H9 (cell line): ENCODE measurements around the gene CSMD2. TPM values are rescaled to one million over a fixed set of nuclear protein-coding genes. Genes with fewer than 3 reads are reported as not detected.

Experiments used
- DNase-seq: peaks from one replicate; pipeline ENCODE4 v3.0.0-alpha.2; 2017
- H2AFZ ChIP-seq: one replicate; pipeline ENCODE4 v1.6.1; 2013; ENCODE audit warnings: mild to moderate bottlenecking, low read length, control low read depth, moderate library complexity
- H2AK5ac ChIP-seq: 2 replicates; pipeline ENCODE4 v1.6.1; 2013; ENCODE audit warnings: low read length, control low read depth, mixed read lengths; ENCODE audit not compliant: insufficient read length
- H2BK120ac ChIP-seq: one replicate; pipeline ENCODE4 v1.6.1; 2013; ENCODE audit warnings: low read depth, mild to moderate bottlenecking, low read length, control low read depth, inconsistent platforms; ENCODE audit not compliant: poor library complexity, severe bottlenecking
- H2BK12ac ChIP-seq: 2 replicates; pipeline ENCODE4 v1.6.1; 2013; ENCODE audit warnings: low read length, control low read depth, mixed read lengths, low read depth; ENCODE audit not compliant: insufficient read length
- H2BK15ac ChIP-seq: 2 replicates; pipeline ENCODE4 v1.6.1; 2013; ENCODE audit warnings: low read depth, low read length, control low read depth
- H2BK20ac ChIP-seq: one replicate; pipeline ENCODE4 v1.6.1; 2013; ENCODE audit warnings: low read depth, mild to moderate bottlenecking, low read length, control low read depth, inconsistent platforms; ENCODE audit not compliant: poor library complexity, severe bottlenecking
- H2BK5ac ChIP-seq: 2 replicates; pipeline ENCODE4 v1.6.1; 2013; ENCODE audit warnings: low read length, control low read depth, mixed read lengths; ENCODE audit not compliant: insufficient read length
- H3K14ac ChIP-seq: 2 replicates; pipeline ENCODE4 v1.6.1; 2013; ENCODE audit warnings: low read length, control low read depth; ENCODE audit not compliant: insufficient read depth
- H3K18ac ChIP-seq: 2 replicates; pipeline ENCODE4 v1.6.1; 2013; ENCODE audit warnings: low read depth, mild to moderate bottlenecking, mixed read lengths, low read length, control low read depth; ENCODE audit not compliant: insufficient read length
- H3K23ac ChIP-seq: 2 replicates; pipeline ENCODE4 v1.6.1; 2013; ENCODE audit warnings: low read length, control low read depth, mixed read lengths, low read depth; ENCODE audit not compliant: insufficient read length
- H3K23me2 ChIP-seq: 2 replicates; pipeline ENCODE4 v1.6.1; 2013; ENCODE audit warnings: low read depth, mild to moderate bottlenecking, mixed read lengths, low read length, control low read depth; ENCODE audit not compliant: insufficient read length, poor library complexity, severe bottlenecking
- H3K27ac ChIP-seq: 2 replicates; pipeline ENCODE4 v1.5.1; 2013; ENCODE audit warnings: low read length, control low read depth, mixed read lengths, low read depth; ENCODE audit not compliant: insufficient read length
- H3K27me3 ChIP-seq: 2 replicates; pipeline ENCODE4 v1.6.1; 2013; ENCODE audit warnings: low read length, control low read depth, inconsistent platforms; ENCODE audit not compliant: insufficient read depth
- H3K4ac ChIP-seq: 2 replicates; pipeline ENCODE4 v1.6.1; 2013; ENCODE audit warnings: low read depth, mild to moderate bottlenecking, control low read depth, inconsistent platforms, low read length, moderate library complexity
- H3K4me1 ChIP-seq: 2 replicates; pipeline ENCODE4 v1.6.1; 2013; ENCODE audit warnings: low read length, control low read depth, inconsistent platforms; ENCODE audit not compliant: insufficient read depth
- H3K4me2 ChIP-seq: 2 replicates; pipeline ENCODE4 v1.6.1; 2013; ENCODE audit warnings: low read length, control low read depth, mixed read lengths; ENCODE audit not compliant: insufficient read length, insufficient read depth
- H3K56ac ChIP-seq: 2 replicates; pipeline ENCODE4 v1.6.1; 2013; ENCODE audit warnings: low read depth, mild to moderate bottlenecking, mixed read lengths, low read length, control low read depth; ENCODE audit not compliant: insufficient read length
- H3K79me1 ChIP-seq: 2 replicates; pipeline ENCODE4 v1.6.1; 2013; ENCODE audit warnings: low read depth, mild to moderate bottlenecking, moderate library complexity, low read length, control low read depth, inconsistent platforms; ENCODE audit not compliant: insufficient read depth, poor library complexity, severe bottlenecking
- H3K79me2 ChIP-seq: 2 replicates; pipeline ENCODE4 v1.6.1; 2013; ENCODE audit warnings: low read length, control low read depth, inconsistent platforms; ENCODE audit not compliant: insufficient read depth
- H3K9ac ChIP-seq: 2 replicates; pipeline ENCODE4 v1.6.1; 2013; ENCODE audit warnings: low read length, control low read depth, mixed read lengths; ENCODE audit not compliant: insufficient read length; ENCODE audit errors: extremely low read depth
- H3K9me3 ChIP-seq: one replicate; pipeline ENCODE4 v1.6.1; 2013; ENCODE audit warnings: low read depth, low read length, inconsistent platforms; ENCODE audit not compliant: control insufficient read depth
- H3T11ph ChIP-seq: one replicate; pipeline ENCODE4 v1.6.1; 2013; ENCODE audit warnings: mild to moderate bottlenecking, low read length, control low read depth, inconsistent platforms
- H4K20me1 ChIP-seq: one replicate; pipeline ENCODE4 v1.6.1; 2013; ENCODE audit not compliant: control insufficient read depth, insufficient read length, insufficient read depth
- H4K5ac ChIP-seq: 2 replicates; pipeline ENCODE4 v1.6.1; 2013; ENCODE audit warnings: low read depth, mild to moderate bottlenecking, mixed read lengths, low read length, control low read depth; ENCODE audit not compliant: insufficient read length
- H4K8ac ChIP-seq: replicated peaks from 2 replicates; pipeline ENCODE4 v1.6.1; 2013; ENCODE audit warnings: low read length, control low read depth, mixed read lengths, low read depth; ENCODE audit not compliant: insufficient read length
- H4K91ac ChIP-seq: 2 replicates; pipeline ENCODE4 v1.6.1; 2013; ENCODE audit warnings: low read depth, mild to moderate bottlenecking, moderate library complexity, mixed read lengths, low read length, control low read depth; ENCODE audit not compliant: insufficient read length
- H3K27ac Mint-ChIP-seq, 3 experiments: 2 replicates in 2 of 3; 3 replicates in 1 of 3; pipeline ENCODE4 v1.8.0; 2020 to 2021; ENCODE audit warnings: mixed read lengths in 3 of 3, mild to moderate bottlenecking in 1 of 3, moderate library complexity in 1 of 3
- H3K27me3 Mint-ChIP-seq: 2 replicates; pipeline ENCODE4 v1.8.0; 2021; ENCODE audit warnings: low read depth, mild to moderate bottlenecking, moderate library complexity, mixed read lengths
- H3K36me3 Mint-ChIP-seq, 3 experiments: 2 replicates in 2 of 3; 3 replicates in 1 of 3; pipeline ENCODE4 v1.8.0; 2020 to 2021; ENCODE audit warnings: low read depth in 3 of 3, mixed read lengths in 3 of 3; ENCODE audit not compliant: insufficient read depth in 1 of 3
- H3K4me1 Mint-ChIP-seq, 2 experiments: 2 replicates each; pipeline ENCODE4 v1.8.0; 2020; ENCODE audit warnings: mixed read lengths in 2 of 2
- H3K4me3 Mint-ChIP-seq, 2 experiments: 2 replicates in 1 of 2; 3 replicates in 1 of 2; pipeline ENCODE4 v1.8.0; 2020 to 2021; ENCODE audit warnings: mild to moderate bottlenecking in 2 of 2, mixed read lengths in 2 of 2, moderate library complexity in 1 of 2
- H3K9me3 Mint-ChIP-seq, 2 experiments: 2 replicates in 1 of 2; 3 replicates in 1 of 2; pipeline ENCODE4 v1.8.0; 2020; ENCODE audit warnings: mild to moderate bottlenecking in 2 of 2, mixed read lengths in 2 of 2, moderate library complexity in 1 of 2
- WGBS: extraction: QIAGEN DNeasy Blood & Tissue Kit; methylation state at CpG from one replicate; pipeline ENCODE4 v1.1.7; 2013; ENCODE audit warnings: missing lambda C conversion rate, low lambda C conversion rate, mixed read lengths; ENCODE audit not compliant: insufficient read length; ENCODE audit errors: extremely low coverage; 5-methylcytosine and 5-hydroxymethylcytosine counted together
- total RNA-seq: library from RNA; stranded (reverse); gene quantifications from 2 replicates; pipeline ENCODE4 v1.2.1, GENCODE V29; 2021
- TF ChIP-seq, protein P1 (sequence below): fragments of 200-600 bp; sonication (generic); conservative IDR thresholded peaks from 3 replicates; pipeline ENCODE4 v1.8.0; 2021; ENCODE audit warnings: antibody characterized with exemption, mild to moderate bottlenecking

Gene CSMD2
- total RNA-seq, 1 experiment from 2014 or later: 6.4 TPM

- H2BK5ac ChIP-seq: no peak overlapping the region
- H3T11ph ChIP-seq: no peak overlapping the region
- Mint-ChIP-seq H3K27me3 (peaks cover 21% of the 10 kb centered on the region), H3K4me1 (peaks cover 26 to 36% of the 10 kb centered on the region in 2 experiments), H3K9me3 (no peaks in the 10 kb centered on the region), H3K27ac (no peak overlapping the region), H3K36me3 (peaks cover 3 to 11% (median 8%) of the 10 kb centered on the region in 3 experiments), H3K4me3 (no peak overlapping the region)
- H3K9me3 ChIP-seq: no peaks in the 10 kb centered on the region
- no peak overlapping the region for H4K8ac ChIP-seq
- no peak overlapping the region for H3K18ac ChIP-seq
- peaks cover 6% of the 10 kb centered on the region; the same call in 1 of the 2 replicates for H3K4me1 ChIP-seq
- no peak overlapping the region for H3K27ac ChIP-seq
- H3K56ac ChIP-seq: no peak overlapping the region
- no peak overlapping the region for H2AFZ ChIP-seq
- H3K4ac ChIP-seq: no peak overlapping the region
- H4K20me1 ChIP-seq: no peaks in the 10 kb centered on the region
- no peaks in the 10 kb centered on the region for H3K23me2 ChIP-seq
- H3K14ac ChIP-seq: no peak overlapping the region
- no peaks in the 10 kb centered on the region for H3K79me1 ChIP-seq
- H3K79me2 ChIP-seq: no peaks in the 10 kb centered on the region
- no peak overlapping the region for H2BK12ac ChIP-seq
- DNase-seq: no peak
- no peak overlapping the region for H2BK120ac ChIP-seq
- H2AK5ac ChIP-seq: no peak overlapping the region
- H2BK15ac ChIP-seq: no peak overlapping the region
- WGBS: no CpG with 5 or more reads among the region's 14 CpGs
- H3K23ac ChIP-seq: no peak overlapping the region
- H3K4me2 ChIP-seq: no peak overlapping the region
- no peak overlapping the region for H4K91ac ChIP-seq
- no peak overlapping the region for H2BK20ac ChIP-seq
- no peaks in the 10 kb centered on the region for H3K27me3 ChIP-seq
- TF ChIP-seq, protein P1, sequence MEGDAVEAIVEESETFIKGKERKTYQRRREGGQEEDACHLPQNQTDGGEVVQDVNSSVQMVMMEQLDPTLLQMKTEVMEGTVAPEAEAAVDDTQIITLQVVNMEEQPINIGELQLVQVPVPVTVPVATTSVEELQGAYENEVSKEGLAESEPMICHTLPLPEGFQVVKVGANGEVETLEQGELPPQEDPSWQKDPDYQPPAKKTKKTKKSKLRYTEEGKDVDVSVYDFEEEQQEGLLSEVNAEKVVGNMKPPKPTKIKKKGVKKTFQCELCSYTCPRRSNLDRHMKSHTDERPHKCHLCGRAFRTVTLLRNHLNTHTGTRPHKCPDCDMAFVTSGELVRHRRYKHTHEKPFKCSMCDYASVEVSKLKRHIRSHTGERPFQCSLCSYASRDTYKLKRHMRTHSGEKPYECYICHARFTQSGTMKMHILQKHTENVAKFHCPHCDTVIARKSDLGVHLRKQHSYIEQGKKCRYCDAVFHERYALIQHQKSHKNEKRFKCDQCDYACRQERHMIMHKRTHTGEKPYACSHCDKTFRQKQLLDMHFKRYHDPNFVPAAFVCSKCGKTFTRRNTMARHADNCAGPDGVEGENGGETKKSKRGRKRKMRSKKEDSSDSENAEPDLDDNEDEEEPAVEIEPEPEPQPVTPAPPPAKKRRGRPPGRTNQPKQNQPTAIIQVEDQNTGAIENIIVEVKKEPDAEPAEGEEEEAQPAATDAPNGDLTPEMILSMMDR: no peak
- H3K9ac ChIP-seq: no peak overlapping the region
- no peak overlapping the region for H4K5ac ChIP-seq
Measured at GRCh38 chr1:33636209-33636608, 528.8 kb downstream of the CSMD2 start.
